ENCODE measurements around the gene BICD1.
A peak's percentile ranks its signal among the peaks of the same experiment; 100 is the strongest.
"Not testable (repeated sequence)": the region's sequence is repeated elsewhere in the genome, so short reads cannot be mapped to it uniquely, and the experiment has no call there.

The BICD1 gene

GRCh38 chr12:32248441-32249140 lies 141.9 kb downstream of the BICD1 start:
- DNase-seq (ENCODE audit: low read depth, low spot score): no peak

GRCh38 chr12:32249777-32250176 lies 143.1 kb downstream of the BICD1 start:
- DNase-seq (ENCODE audit: low read depth, low spot score): no peak

- DNase-seq (ENCODE audit: low read depth, low spot score): no peak
Observed at GRCh38 chr12:32252199-32253073, 145.8 kb downstream of the BICD1 start.

GRCh38 chr12:32253154-32253790 lies 146.6 kb downstream of the BICD1 start:
- no peak for DNase-seq (ENCODE audit: low read depth, low spot score)

GRCh38 chr12:32254260-32254956 lies 147.8 kb downstream of the BICD1 start:
- no peak for DNase-seq (ENCODE audit: low read depth, low spot score)

- no peak for DNase-seq (ENCODE audit: low read depth, low spot score)
Observed at GRCh38 chr12:32255588-32255987, 148.9 kb downstream of the BICD1 start.

- DNase-seq (ENCODE audit: low read depth, low spot score): no peak
Observed at GRCh38 chr12:32257695-32258496, 151.2 kb downstream of the BICD1 start.

GRCh38 chr12:32260696-32261095 lies 154.0 kb downstream of the BICD1 start:
- no peak for DNase-seq (ENCODE audit: low read depth, low spot score)

- DNase-seq (ENCODE audit: low read depth, low spot score): no peak
Observed at GRCh38 chr12:32261638-32262037, 155.0 kb downstream of the BICD1 start.

- DNase-seq (ENCODE audit: low read depth, low spot score): no peak
Observed at GRCh38 chr12:32264961-32265360, 158.3 kb downstream of the BICD1 start.

- no peak for DNase-seq (ENCODE audit: low read depth, low spot score)
Observed at GRCh38 chr12:32265456-32265855, 158.8 kb downstream of the BICD1 start.

GRCh38 chr12:32265951-32266350 lies 159.3 kb downstream of the BICD1 start:
- no peak for DNase-seq (ENCODE audit: low read depth, low spot score)

- no peak for DNase-seq (ENCODE audit: low read depth, low spot score)
Observed at GRCh38 chr12:32266756-32267155, 160.1 kb downstream of the BICD1 start.

GRCh38 chr12:32270818-32271710 lies 164.4 kb downstream of the BICD1 start:
- no peak for DNase-seq (ENCODE audit: low read depth, low spot score)

- no peak for DNase-seq (ENCODE audit: low read depth, low spot score)
Observed at GRCh38 chr12:32272465-32272864, 165.8 kb downstream of the BICD1 start.

GRCh38 chr12:32273063-32273522 lies 166.4 kb downstream of the BICD1 start:
- DNase-seq (ENCODE audit: low read depth, low spot score): no peak

- peak; percentile 5 for DNase-seq (ENCODE audit: low read depth, low spot score)
Observed at GRCh38 chr12:32273712-32274111, 167.1 kb downstream of the BICD1 start.

- no peak for DNase-seq (ENCODE audit: low read depth, low spot score)
Observed at GRCh38 chr12:32274665-32275064, 168.0 kb downstream of the BICD1 start.

GRCh38 chr12:32275520-32275919 lies 168.9 kb downstream of the BICD1 start:
- DNase-seq (ENCODE audit: low read depth, low spot score): not testable (repeated sequence)

- no peak for DNase-seq (ENCODE audit: low read depth, low spot score)
Observed at GRCh38 chr12:32277774-32278173, 171.1 kb downstream of the BICD1 start.
